ENCODE data around the gene CDC5L. TPM values are rescaled to one million over a fixed set of nuclear protein-coding genes. Genes with fewer than 3 reads are reported as not detected.

CDC5L gene
- total RNA-seq, 1 experiment from 2014 or later: 24.6 TPM

DNA sequence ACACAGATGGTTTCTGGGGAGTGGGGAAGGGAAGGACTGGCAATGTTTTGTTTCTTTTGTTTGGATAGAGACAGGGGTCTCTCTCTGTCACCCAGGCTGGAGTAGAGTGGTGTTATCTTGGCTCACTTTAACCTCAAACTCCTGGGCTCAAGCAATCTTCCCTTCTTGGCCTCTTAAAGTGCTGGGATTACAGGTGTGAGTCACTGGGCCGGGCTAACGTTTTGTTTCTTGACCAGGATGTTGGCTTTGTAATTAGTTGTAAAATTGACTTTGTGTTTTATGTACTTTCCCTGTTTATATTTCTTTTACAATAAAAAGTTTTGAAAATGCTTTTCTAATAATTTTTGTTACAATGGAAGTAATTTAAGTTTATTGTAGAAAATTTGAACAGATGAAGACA lies 34.2 kb upstream of the CDC5L start:
- Histone ChIP-seq H3K9me3 (ENCODE audit: control insufficient read depth in 1 of 2, insufficient read depth in 1 of 2, low read depth in 1 of 2, low read length in 2 of 2) (no peaks in the 10 kb centered on the region), H3K27ac (ENCODE audit: low read depth, low read length) (no peak overlapping the region), H3K4me1 (ENCODE audit: control insufficient read depth in 1 of 2, insufficient read depth in 2 of 2, low read length in 2 of 2) (no peaks in the 10 kb centered on the region), H3K9me2 (ENCODE audit: insufficient read depth) (no peaks in the 10 kb centered on the region), H3K36me3 (ENCODE audit: control insufficient read depth in 1 of 2, insufficient read depth in 2 of 2, low read length in 2 of 2) (no peaks in the 10 kb centered on the region), H3K79me2 (ENCODE audit: insufficient read depth, low read length) (no peaks in the 10 kb centered on the region), H3K4me3 (replicated peaks in 1 of 2; ENCODE audit: low read depth in 1 of 2, low read length in 2 of 2) (no peak overlapping the region), H3K4me2 (ENCODE audit: low read length) (no peak overlapping the region), H3K9ac (ENCODE audit: low read length) (no peak overlapping the region), H3K27me3 (ENCODE audit: insufficient read depth, low read length) (no peaks in the 10 kb centered on the region), H2AFZ (ENCODE audit: low read depth, low read length, poor library complexity, severe bottlenecking) (no peak overlapping the region), H4K20me1 (ENCODE audit: insufficient read depth) (no peaks in the 10 kb centered on the region)
- intact Hi-C loops (cut with micrococcal nuclease): no loop called here
- ChIA-PET RAD21 (ENCODE audit: low non-redundant PET in 1 of 2, low total read pairs in 2 of 2, uncharacterized antibody in 2 of 2, unreplicated experiment in 2 of 2) (no interaction called here), CTCF (no interaction called here), POLR2A (no interaction called here)
- DNase-seq (ENCODE audit: low read depth, low spot score): no peak
- no peak for ATAC-seq
- no TSS peak for BruUV-seq (replicated peaks)
- TF ChIP-seq, protein P1, sequence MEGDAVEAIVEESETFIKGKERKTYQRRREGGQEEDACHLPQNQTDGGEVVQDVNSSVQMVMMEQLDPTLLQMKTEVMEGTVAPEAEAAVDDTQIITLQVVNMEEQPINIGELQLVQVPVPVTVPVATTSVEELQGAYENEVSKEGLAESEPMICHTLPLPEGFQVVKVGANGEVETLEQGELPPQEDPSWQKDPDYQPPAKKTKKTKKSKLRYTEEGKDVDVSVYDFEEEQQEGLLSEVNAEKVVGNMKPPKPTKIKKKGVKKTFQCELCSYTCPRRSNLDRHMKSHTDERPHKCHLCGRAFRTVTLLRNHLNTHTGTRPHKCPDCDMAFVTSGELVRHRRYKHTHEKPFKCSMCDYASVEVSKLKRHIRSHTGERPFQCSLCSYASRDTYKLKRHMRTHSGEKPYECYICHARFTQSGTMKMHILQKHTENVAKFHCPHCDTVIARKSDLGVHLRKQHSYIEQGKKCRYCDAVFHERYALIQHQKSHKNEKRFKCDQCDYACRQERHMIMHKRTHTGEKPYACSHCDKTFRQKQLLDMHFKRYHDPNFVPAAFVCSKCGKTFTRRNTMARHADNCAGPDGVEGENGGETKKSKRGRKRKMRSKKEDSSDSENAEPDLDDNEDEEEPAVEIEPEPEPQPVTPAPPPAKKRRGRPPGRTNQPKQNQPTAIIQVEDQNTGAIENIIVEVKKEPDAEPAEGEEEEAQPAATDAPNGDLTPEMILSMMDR (IDR thresholded peaks at IDR 0.05 in 2 of 3, conservative IDR thresholded peaks at IDR 0.05 in 1 of 3; ENCODE audit: borderline replicate concordance in 1 of 3, insufficient read depth in 1 of 3, low read depth in 2 of 3, low read length in 2 of 3): no peak
- TF ChIP-seq, protein P2, sequence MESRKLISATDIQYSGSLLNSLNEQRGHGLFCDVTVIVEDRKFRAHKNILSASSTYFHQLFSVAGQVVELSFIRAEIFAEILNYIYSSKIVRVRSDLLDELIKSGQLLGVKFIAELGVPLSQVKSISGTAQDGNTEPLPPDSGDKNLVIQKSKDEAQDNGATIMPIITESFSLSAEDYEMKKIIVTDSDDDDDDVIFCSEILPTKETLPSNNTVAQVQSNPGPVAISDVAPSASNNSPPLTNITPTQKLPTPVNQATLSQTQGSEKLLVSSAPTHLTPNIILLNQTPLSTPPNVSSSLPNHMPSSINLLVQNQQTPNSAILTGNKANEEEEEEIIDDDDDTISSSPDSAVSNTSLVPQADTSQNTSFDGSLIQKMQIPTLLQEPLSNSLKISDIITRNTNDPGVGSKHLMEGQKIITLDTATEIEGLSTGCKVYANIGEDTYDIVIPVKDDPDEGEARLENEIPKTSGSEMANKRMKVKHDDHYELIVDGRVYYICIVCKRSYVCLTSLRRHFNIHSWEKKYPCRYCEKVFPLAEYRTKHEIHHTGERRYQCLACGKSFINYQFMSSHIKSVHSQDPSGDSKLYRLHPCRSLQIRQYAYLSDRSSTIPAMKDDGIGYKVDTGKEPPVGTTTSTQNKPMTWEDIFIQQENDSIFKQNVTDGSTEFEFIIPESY (IDR thresholded peaks at IDR 0.05; ENCODE audit: extremely low read depth, insufficient replicate concordance, low read length): no peak
- TF ChIP-seq, protein P3, sequence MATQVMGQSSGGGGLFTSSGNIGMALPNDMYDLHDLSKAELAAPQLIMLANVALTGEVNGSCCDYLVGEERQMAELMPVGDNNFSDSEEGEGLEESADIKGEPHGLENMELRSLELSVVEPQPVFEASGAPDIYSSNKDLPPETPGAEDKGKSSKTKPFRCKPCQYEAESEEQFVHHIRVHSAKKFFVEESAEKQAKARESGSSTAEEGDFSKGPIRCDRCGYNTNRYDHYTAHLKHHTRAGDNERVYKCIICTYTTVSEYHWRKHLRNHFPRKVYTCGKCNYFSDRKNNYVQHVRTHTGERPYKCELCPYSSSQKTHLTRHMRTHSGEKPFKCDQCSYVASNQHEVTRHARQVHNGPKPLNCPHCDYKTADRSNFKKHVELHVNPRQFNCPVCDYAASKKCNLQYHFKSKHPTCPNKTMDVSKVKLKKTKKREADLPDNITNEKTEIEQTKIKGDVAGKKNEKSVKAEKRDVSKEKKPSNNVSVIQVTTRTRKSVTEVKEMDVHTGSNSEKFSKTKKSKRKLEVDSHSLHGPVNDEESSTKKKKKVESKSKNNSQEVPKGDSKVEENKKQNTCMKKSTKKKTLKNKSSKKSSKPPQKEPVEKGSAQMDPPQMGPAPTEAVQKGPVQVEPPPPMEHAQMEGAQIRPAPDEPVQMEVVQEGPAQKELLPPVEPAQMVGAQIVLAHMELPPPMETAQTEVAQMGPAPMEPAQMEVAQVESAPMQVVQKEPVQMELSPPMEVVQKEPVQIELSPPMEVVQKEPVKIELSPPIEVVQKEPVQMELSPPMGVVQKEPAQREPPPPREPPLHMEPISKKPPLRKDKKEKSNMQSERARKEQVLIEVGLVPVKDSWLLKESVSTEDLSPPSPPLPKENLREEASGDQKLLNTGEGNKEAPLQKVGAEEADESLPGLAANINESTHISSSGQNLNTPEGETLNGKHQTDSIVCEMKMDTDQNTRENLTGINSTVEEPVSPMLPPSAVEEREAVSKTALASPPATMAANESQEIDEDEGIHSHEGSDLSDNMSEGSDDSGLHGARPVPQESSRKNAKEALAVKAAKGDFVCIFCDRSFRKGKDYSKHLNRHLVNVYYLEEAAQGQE (IDR thresholded peaks at IDR 0.05; ENCODE audit: low read depth): no peak
- no peak for TF ChIP-seq RAD21 (IDR thresholded peaks at IDR 0.05; ENCODE audit: low read depth)
- TF ChIP-seq EGR1 (IDR thresholded peaks at IDR 0.05; ENCODE audit: low read depth): no peak
- no peak for TF ChIP-seq FOSL1 (IDR thresholded peaks at IDR 0.05; ENCODE audit: low read depth)
